Measurements from ENCODE around the gene SHBG.
A peak's percentile ranks its signal among the peaks of the same experiment; 100 is the strongest.

Gene SHBG

DNA sequence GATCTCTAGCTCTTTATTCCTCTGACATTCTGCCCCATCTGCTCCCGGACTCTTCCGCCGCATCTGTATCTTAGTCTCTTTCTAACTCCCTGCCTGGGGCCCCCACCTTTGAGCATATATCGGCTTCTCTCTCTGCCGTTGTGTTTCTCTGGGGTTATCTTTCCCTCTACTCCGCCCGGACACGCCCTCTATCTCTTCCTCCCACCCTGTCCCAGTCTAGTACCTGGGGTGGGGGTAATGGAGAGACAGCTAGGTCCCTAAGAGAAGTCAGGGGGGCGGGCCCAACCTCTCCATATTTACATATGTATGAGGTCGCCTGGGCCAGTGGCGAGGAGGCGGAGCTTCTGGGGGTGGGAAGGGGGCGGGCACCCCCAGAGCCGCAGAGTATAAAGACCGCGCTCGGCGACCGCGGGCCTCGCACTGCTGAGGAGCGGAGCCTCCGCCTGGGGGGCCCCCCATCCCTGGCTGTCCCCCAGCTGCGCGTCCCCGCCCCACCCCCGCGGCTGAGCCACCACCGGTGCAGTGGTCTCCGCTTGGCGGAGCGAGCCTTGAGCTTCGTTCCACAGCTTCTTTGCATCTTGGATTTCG lies 20.7 kb downstream of the SHBG start, which contains the start of gene ATP1B2:
Gene ATP1B2, plus strand, starts transcription at position 418 of the 588 bp plus-strand sequence. CDS start 593 bp downstream, outside the sequence.
- H3F3A ChIP-seq (ENCODE audit: insufficient read depth, low read length), result no peaks in the 10 kb centered on the region
- H2AFZ ChIP-seq (ENCODE audit: low read length), result no peak within 1 kb of the TSS
- H3K9me2 ChIP-seq (ENCODE audit: low read depth, low read length), result no peaks in the 10 kb centered on the region
- peak within 1 kb of the TSS; percentile 42 for H3K4me2 ChIP-seq (ENCODE audit: low read length)
- H4K20me1 ChIP-seq (ENCODE audit: insufficient read depth, low read length), result no peaks in the 10 kb centered on the region
- no peaks in the 10 kb centered on the region for H3K36me3 ChIP-seq (ENCODE audit: insufficient read depth, low read length)
- peaks cover 17% of the 10 kb centered on the region for H3K4me1 ChIP-seq (ENCODE audit: insufficient read depth, low read length, severe bottlenecking)
- no peaks in the 10 kb centered on the region for H3K9me3 ChIP-seq (ENCODE audit: low read length)
- no peak for TF ChIP-seq EZH2 (IDR thresholded peaks at IDR 0.05; ENCODE audit: borderline replicate concordance, low read length)
- TF ChIP-seq, protein P1, sequence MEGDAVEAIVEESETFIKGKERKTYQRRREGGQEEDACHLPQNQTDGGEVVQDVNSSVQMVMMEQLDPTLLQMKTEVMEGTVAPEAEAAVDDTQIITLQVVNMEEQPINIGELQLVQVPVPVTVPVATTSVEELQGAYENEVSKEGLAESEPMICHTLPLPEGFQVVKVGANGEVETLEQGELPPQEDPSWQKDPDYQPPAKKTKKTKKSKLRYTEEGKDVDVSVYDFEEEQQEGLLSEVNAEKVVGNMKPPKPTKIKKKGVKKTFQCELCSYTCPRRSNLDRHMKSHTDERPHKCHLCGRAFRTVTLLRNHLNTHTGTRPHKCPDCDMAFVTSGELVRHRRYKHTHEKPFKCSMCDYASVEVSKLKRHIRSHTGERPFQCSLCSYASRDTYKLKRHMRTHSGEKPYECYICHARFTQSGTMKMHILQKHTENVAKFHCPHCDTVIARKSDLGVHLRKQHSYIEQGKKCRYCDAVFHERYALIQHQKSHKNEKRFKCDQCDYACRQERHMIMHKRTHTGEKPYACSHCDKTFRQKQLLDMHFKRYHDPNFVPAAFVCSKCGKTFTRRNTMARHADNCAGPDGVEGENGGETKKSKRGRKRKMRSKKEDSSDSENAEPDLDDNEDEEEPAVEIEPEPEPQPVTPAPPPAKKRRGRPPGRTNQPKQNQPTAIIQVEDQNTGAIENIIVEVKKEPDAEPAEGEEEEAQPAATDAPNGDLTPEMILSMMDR (IDR thresholded peaks at IDR 0.05; ENCODE audit: low read length), result no peak
- H3K27me3 ChIP-seq (ENCODE audit: insufficient read depth, low read length), result peaks cover 12% of the 10 kb centered on the region; the same call in 1 of the 2 replicates
- H3K79me2 ChIP-seq (ENCODE audit: insufficient read depth, low read length), result no peaks in the 10 kb centered on the region
- H3K27ac ChIP-seq (ENCODE audit: low read depth, low read length, poor library complexity, severe bottlenecking), result no peak within 1 kb of the TSS
- H3K9ac ChIP-seq (ENCODE audit: low read length), result no peak within 1 kb of the TSS
- peak within 1 kb of the TSS; percentile 38 for H3K4me3 ChIP-seq (ENCODE audit: low read depth, low read length, poor library complexity, severe bottlenecking)

DNA sequence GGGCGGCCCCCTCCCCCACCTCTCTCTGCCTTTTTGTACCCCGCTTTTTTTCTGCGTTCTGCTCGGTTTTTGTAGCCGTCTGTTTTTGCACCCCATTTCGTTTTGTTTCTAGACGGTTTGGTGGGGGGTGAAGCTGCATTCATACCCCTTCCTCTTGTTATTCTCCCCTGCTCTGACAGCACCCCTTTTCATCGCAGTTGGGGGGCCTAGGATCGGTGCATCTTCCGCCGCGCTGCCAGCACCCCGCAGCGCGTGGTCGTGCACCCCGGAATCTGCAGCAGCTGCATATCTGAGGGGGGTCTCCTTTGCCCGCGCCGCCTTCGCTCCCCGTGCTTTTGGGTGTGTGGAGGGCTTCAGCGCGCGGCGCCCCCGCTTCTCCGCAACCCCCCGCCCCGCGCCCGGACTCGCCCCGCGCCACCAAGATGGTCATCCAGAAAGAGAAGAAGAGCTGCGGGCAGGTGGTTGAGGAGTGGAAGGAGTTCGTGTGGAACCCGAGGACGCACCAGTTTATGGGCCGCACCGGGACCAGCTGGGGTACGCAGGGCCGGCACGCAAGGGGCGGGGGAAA lies 21.2 kb downstream of the SHBG start:
- peak overlapping the region; percentile 42 for H3K4me2 ChIP-seq (ENCODE audit: low read length)
- no peak overlapping the region for H3K9ac ChIP-seq (ENCODE audit: low read length)
- no peaks in the 10 kb centered on the region for H3F3A ChIP-seq (ENCODE audit: insufficient read depth, low read length)
- H3K79me2 ChIP-seq (ENCODE audit: insufficient read depth, low read length), result no peaks in the 10 kb centered on the region
- H3K9me2 ChIP-seq (ENCODE audit: low read depth, low read length), result no peaks in the 10 kb centered on the region
- no peaks in the 10 kb centered on the region for H3K36me3 ChIP-seq (ENCODE audit: insufficient read depth, low read length)
- no peaks in the 10 kb centered on the region for H3K9me3 ChIP-seq (ENCODE audit: low read length)
- H3K27ac ChIP-seq (ENCODE audit: low read depth, low read length, poor library complexity, severe bottlenecking), result no peak overlapping the region
- no peaks in the 10 kb centered on the region for H4K20me1 ChIP-seq (ENCODE audit: insufficient read depth, low read length)
- H2AFZ ChIP-seq (ENCODE audit: low read length), result no peak overlapping the region
- H3K4me1 ChIP-seq (ENCODE audit: insufficient read depth, low read length, severe bottlenecking), result peaks cover 17% of the 10 kb centered on the region
- TF ChIP-seq EZH2 (IDR thresholded peaks at IDR 0.05; ENCODE audit: borderline replicate concordance, low read length), result no peak
- TF ChIP-seq, protein P1 (IDR thresholded peaks at IDR 0.05; ENCODE audit: low read length), result no peak
- H3K4me3 ChIP-seq (ENCODE audit: low read depth, low read length, poor library complexity, severe bottlenecking), result peak overlapping the region; percentile 38
- peaks cover 12% of the 10 kb centered on the region; the same call in 1 of the 2 replicates for H3K27me3 ChIP-seq (ENCODE audit: insufficient read depth, low read length)

DNA sequence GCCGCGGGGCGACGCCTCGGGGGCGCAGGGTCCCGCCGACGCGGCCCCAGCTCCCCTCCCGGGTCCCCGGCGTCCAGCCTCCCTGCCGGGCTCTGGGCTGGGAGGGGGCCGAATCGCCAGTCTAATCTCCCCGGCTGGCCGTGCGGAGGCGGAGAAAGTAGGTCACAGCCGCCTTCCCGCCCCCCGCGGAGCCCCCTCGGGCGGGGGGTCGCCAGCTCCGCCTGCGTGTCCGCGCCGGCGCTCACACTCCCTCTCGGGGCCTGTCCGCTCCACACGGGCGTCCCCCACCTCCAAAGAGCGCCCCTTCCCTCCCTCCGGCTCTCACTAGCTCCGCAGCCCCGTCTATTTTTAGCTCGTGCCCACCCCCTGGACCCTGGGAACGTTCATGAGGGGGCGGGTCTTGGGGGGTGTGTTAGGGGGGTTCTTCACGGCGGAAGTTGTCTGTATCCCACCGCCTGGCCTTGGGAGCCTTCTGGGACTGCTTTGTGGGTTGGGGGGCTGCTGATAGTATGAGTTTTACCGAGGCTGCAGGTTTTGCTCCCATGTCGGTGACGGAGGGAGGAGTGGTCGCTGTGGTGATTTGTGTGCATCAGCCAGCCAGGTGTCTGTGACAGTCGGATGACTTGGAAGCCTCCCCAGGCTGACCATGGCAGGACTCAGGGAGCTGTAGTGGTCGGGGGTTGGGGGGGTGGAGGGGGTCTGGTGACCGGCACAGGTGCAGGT lies 21.9 kb downstream of the SHBG start:
- H3K9me2 ChIP-seq (ENCODE audit: low read depth, low read length), result no peaks in the 10 kb centered on the region
- no peak overlapping the region for H3K27ac ChIP-seq (ENCODE audit: low read depth, low read length, poor library complexity, severe bottlenecking)
- no peak overlapping the region for H3K9ac ChIP-seq (ENCODE audit: low read length)
- H2AFZ ChIP-seq (ENCODE audit: low read length), result no peak overlapping the region
- no peaks in the 10 kb centered on the region for H3K9me3 ChIP-seq (ENCODE audit: low read length)
- peaks cover 17% of the 10 kb centered on the region for H3K4me1 ChIP-seq (ENCODE audit: insufficient read depth, low read length, severe bottlenecking)
- no peaks in the 10 kb centered on the region for H3F3A ChIP-seq (ENCODE audit: insufficient read depth, low read length)
- H3K4me3 ChIP-seq (ENCODE audit: low read depth, low read length, poor library complexity, severe bottlenecking), result no peak overlapping the region
- TF ChIP-seq EZH2 (IDR thresholded peaks at IDR 0.05; ENCODE audit: borderline replicate concordance, low read length), result no peak
- no peaks in the 10 kb centered on the region for H3K79me2 ChIP-seq (ENCODE audit: insufficient read depth, low read length)
- no peak overlapping the region for H3K4me2 ChIP-seq (ENCODE audit: low read length)
- H3K27me3 ChIP-seq (ENCODE audit: insufficient read depth, low read length), result peaks cover 12% of the 10 kb centered on the region; the same call in 1 of the 2 replicates
- no peaks in the 10 kb centered on the region for H3K36me3 ChIP-seq (ENCODE audit: insufficient read depth, low read length)
- H4K20me1 ChIP-seq (ENCODE audit: insufficient read depth, low read length), result no peaks in the 10 kb centered on the region
